DOHH2 (cell line): ENCODE results near the gene MRGPRD.

ENCODE experiments used
- EZH2phosphoT487 ChIP-seq: fragments of 200-600 bp; sonication (generic); IDR thresholded peaks from 2 replicates; pipeline ENCODE4 v1.6.1; 2017; ENCODE audit warnings: borderline replicate concordance, mild to moderate bottlenecking, antibody characterized with exemption, low read length, moderate library complexity, mixed read lengths
- TF ChIP-seq, protein P1 (sequence below): fragments of 200-600 bp; sonication (generic); IDR thresholded peaks from one replicate; pipeline ENCODE4 v1.5.1; 2014; ENCODE audit warnings: antibody characterized with exemption, mild to moderate bottlenecking, low read depth, low read length; ENCODE audit not compliant: poor library complexity, severe bottlenecking

DNA sequence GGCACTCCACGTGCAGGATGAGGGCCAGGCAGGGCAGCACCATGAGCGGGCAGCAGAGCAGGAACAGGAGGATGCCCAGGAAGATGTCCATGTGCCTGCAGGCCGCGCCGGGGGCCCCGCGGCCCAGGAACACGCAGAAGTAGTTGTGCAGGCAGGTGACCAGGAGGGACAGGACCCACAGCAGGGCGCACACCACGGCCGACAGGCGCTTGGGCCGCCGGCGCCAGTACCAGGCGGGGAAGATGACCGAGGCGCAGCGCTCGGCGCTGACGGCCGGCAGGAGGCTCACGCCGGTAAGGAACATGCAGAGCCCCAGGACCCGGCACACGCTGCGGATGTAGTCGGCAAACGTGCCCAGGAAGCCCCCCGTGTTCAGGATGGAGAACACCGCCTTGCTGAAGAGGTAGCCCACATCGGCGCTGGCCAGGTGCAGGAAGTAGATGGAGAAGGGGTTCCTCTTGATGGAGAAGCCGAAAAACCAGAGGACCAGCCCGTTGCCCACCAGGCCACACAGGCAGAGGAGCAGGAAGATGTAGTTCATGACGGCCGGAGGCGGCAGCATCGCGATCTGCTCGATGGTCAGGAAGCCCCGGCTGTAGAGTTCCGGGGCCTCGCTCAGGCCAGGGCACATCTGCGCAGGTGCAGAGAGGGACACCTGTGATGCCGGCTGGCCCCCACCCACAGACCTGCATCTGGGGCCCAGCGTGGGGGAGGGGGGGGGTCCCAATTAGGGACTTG, 25.0 kb upstream of the MRGPRD start:
- TF ChIP-seq, protein P1, sequence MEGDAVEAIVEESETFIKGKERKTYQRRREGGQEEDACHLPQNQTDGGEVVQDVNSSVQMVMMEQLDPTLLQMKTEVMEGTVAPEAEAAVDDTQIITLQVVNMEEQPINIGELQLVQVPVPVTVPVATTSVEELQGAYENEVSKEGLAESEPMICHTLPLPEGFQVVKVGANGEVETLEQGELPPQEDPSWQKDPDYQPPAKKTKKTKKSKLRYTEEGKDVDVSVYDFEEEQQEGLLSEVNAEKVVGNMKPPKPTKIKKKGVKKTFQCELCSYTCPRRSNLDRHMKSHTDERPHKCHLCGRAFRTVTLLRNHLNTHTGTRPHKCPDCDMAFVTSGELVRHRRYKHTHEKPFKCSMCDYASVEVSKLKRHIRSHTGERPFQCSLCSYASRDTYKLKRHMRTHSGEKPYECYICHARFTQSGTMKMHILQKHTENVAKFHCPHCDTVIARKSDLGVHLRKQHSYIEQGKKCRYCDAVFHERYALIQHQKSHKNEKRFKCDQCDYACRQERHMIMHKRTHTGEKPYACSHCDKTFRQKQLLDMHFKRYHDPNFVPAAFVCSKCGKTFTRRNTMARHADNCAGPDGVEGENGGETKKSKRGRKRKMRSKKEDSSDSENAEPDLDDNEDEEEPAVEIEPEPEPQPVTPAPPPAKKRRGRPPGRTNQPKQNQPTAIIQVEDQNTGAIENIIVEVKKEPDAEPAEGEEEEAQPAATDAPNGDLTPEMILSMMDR: no peak
- TF ChIP-seq EZH2phosphoT487: no peak
